Urinary bladder (tissue), 4 donors: ENCODE data around the gene TMEM184B. TPM values are rescaled to one million over a fixed set of nuclear protein-coding genes. Genes with fewer than 3 reads are reported as not detected.
A peak's percentile ranks its signal among the peaks of the same experiment; 100 is the strongest.
"Not testable (repeated sequence)": the region's sequence is repeated elsewhere in the genome, so short reads cannot be mapped to it uniquely, and the experiment has no call there.

Source experiments
- DNase-seq: peaks from one replicate; pipeline ENCODE4 v3.0.0-alpha.2; 2015; ENCODE audit errors: extremely low spot score
- H3K27ac ChIP-seq: one replicate; pipeline ENCODE4 v1.5.1; 2013; ENCODE audit warnings: low read depth, mild to moderate bottlenecking, moderate library complexity
- H3K36me3 ChIP-seq: one replicate; pipeline ENCODE4 v1.6.1; 2013; ENCODE audit warnings: mild to moderate bottlenecking, moderate library complexity; ENCODE audit not compliant: insufficient read depth
- H3K4me1 ChIP-seq: one replicate; pipeline ENCODE4 v1.6.1; 2013; ENCODE audit warnings: mild to moderate bottlenecking, moderate library complexity; ENCODE audit not compliant: insufficient read depth
- H3K4me3 ChIP-seq: one replicate; pipeline ENCODE4 v1.5.1; 2013; ENCODE audit warnings: low read depth, low read length
- WGBS: extraction: QIAGEN DNeasy Blood & Tissue Kit; methylation state at CpG from one replicate; pipeline ENCODE4 v1.1.7; 2013; 5-methylcytosine and 5-hydroxymethylcytosine counted together
- polyA plus RNA-seq: library from polyadenylated mRNA; stranded (reverse); fragments of 200-250 nt; gene quantifications from one replicate; pipeline ENCODE4 v1.2.3, GENCODE V29; 2013
- total RNA-seq: library from RNA; depleted of rRNA; stranded (reverse); fragments of >200 nt; gene quantifications from one replicate; pipeline ENCODE4 v1.2.3, GENCODE V29; 2014
- donor health status: healthy with polysubstance abuse.
- donor health status: healthy.

TMEM184B gene
- total and polyA plus RNA-seq, 2 donors: 24.8 to 51.5 TPM

- no peaks in the 10 kb centered on the region for H3K36me3 ChIP-seq
- DNase-seq: no peak
- no peak overlapping the region for H3K4me3 ChIP-seq
- no peak overlapping the region for H3K27ac ChIP-seq
- 72% methylated on average over 7 of the region's 7 CpGs for WGBS
- H3K4me1 ChIP-seq: peaks cover 2% of the 10 kb centered on the region
These were observed 88.0 kb downstream of the TMEM184B start for GRCh38 chr22:38184788-38185187.

GRCh38 chr22:38181453-38182200 is 91.2 kb downstream of the TMEM184B start, which contains the start of gene PLA2G6:
TSS of gene PLA2G6 (minus strand) at chr22:38181830. CDS start at chr22:38169426, 12,404 bp downstream.
- under 1% methylated on average over 48 of the region's 48 CpGs for WGBS

GRCh38 chr22:38180841-38181452 is 91.9 kb downstream of the TMEM184B start:
- no peaks in the 10 kb centered on the region for H3K4me1 ChIP-seq
- peak overlapping the region; percentile 90 for H3K27ac ChIP-seq
- no peaks in the 10 kb centered on the region for H3K36me3 ChIP-seq
- no peak for DNase-seq
- WGBS: 16% methylated on average over 14 of the region's 14 CpGs
- peak overlapping the region; percentile 46 for H3K4me3 ChIP-seq

More at GRCh38 chr22:38181453-38182200, 91.2 kb downstream of the TMEM184B start, which contains the start of gene PLA2G6:
- peak; percentile 95 for DNase-seq
- Histone ChIP-seq H3K4me1 (no peaks in the 10 kb centered on the region), H3K27ac (peak within 1 kb of the TSS; percentile 90), H3K4me3 (peak within 1 kb of the TSS; percentile 46), H3K36me3 (no peaks in the 10 kb centered on the region)

- H3K36me3 ChIP-seq, H3K4me3 ChIP-seq, DNase-seq, H3K4me1 ChIP-seq: not testable (repeated sequence)
- peak overlapping the region; percentile 77 for H3K27ac ChIP-seq
- 93% methylated on average over 7 of the region's 7 CpGs for WGBS
These were observed 94.2 kb downstream of the TMEM184B start for GRCh38 chr22:38178605-38178937.

DNA sequence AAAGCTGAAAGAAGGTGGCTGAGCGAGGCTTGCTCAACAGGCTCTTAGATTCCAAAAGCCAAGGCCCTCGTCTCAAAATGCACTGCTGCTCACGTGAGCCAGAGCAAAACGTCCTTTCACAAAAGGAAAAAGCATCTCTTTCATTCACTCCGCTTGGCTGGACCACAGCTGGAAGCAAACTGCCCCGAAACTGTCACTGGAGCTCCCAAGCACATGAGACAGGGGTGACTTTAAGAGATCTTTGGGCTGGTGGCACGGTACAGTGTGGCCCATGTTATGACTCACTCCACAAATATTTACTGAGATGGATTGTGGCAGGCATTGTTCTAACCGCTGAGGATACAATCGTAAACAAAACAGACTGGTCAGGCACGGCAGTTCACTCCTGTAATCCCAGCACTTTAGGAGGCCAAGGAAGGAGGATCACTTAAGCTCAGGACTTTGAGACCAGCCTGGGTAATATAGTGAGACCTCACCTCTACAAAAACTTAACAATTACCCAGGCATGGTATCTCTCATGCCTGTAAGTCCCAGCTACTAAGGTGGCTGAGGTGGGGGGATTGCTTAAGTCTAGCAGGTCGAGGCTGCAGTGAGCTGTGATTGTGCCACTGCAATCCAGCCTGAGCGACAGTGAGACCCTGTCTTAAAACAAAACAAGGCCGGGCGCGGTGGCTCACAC is 94.7 kb downstream of the TMEM184B start:
- H3K27ac ChIP-seq: peak overlapping the region; percentile 77
- H3K4me3 ChIP-seq: no peak overlapping the region
- DNase-seq: no peak
- H3K4me1 ChIP-seq: no peaks in the 10 kb centered on the region
- no peaks in the 10 kb centered on the region for H3K36me3 ChIP-seq
- WGBS: 43% methylated on average over 15 of the region's 15 CpGs

DNA sequence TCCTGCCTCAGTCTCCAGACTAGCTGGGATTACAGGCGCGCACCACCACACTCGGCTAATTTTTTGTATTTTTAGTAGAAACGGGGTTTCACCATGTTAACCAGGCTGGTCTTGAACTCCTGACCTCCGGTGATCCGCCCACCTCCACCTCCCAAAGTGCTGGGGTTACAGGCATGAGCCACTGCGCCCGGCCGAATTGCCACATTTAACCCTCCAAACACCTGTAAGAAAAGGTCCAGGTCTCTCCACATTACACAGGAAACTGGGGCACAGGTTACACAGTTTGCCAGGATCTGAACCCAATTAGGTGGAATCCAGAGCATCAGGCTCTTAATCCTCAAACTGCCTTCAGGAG is 95.3 kb downstream of the TMEM184B start:
- 82% methylated on average over 9 of the region's 9 CpGs for WGBS
- H3K4me1 ChIP-seq: not testable (repeated sequence)

DNA sequence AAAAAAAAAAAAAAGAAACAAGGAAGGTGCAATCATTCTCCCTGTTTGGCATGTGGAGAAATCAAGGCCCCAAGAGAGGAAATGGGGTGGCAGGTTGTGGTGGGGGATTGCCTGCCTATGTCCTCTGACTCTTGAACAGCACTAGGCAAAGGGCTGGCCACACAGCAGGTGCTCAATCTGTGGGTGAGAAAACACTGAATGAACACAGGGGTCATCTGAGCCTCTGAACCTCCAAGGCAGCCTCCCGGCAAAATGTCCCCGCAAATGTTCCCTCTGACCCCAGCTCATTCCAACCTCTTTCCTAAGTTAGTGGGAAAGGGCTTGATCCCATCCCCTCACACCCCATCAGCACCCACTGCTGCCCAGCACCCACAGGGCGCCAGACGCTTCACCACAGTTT is 95.8 kb downstream of the TMEM184B start:
- no peaks in the 10 kb centered on the region for H3K36me3 ChIP-seq
- H3K4me3 ChIP-seq: no peak overlapping the region
- WGBS: 97% methylated on average over 4 of the region's 4 CpGs
- no peak overlapping the region for H3K27ac ChIP-seq
- no peaks in the 10 kb centered on the region for H3K4me1 ChIP-seq
- DNase-seq: no peak

More for the DNA sequence above, 95.3 kb downstream of the TMEM184B start:
- H3K27ac ChIP-seq: peak overlapping the region; percentile 72
- not testable (repeated sequence) for H3K4me3 ChIP-seq, DNase-seq, H3K36me3 ChIP-seq

GRCh38 chr22:38176170-38176741 is 96.6 kb downstream of the TMEM184B start:
- Histone ChIP-seq H3K36me3 (no peaks in the 10 kb centered on the region), H3K4me1 (no peaks in the 10 kb centered on the region), H3K27ac (peak overlapping the region; percentile 68), H3K4me3 (no peak overlapping the region)
- no peak for DNase-seq
- 47% methylated on average over 14 of the region's 14 CpGs for WGBS

DNA sequence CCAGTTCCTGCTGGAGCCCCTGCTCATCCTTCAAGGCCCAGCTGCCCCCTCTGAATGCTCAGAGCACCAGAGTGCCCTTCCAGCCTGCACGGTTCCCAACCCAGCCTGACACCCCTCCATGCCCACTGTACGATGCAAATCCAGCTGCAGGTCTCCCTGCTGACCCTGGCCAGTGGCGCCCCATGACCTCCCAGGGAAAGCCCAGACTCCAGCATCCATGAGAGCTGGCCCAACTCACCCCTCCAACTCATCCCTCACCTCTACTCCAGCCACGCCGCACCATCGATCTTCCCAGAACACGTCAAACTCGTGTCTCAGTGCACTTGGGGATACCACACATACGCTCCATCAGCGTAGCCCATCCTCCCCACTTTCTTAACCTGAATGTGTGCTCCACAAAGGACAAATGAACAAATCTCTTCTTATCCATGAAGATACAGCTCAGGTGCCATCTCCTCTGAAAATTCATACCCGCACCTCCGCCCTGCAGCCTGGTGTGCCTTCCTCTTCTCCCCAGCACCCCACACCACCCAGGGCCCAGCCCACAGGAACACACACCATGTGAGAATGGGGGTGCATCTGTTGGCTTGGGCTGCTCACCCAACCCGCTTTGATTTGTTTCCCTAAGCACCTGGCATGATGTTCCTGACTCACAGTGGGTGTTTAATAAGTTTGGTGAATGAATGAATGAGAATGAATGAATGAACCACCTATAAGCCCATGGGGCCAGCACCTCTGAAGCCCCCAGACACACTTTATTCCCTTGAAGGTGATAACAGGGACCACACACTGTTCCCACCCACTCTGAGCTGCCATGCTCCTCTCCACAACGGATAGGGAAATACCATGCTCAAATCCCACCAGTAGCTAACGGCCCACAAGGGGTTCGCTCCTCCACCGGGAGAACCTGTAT is 97.3 kb downstream of the TMEM184B start:
- Histone ChIP-seq H3K27ac (peak overlapping the region; percentile 68), H3K36me3 (no peaks in the 10 kb centered on the region), H3K4me3 (no peak overlapping the region), H3K4me1 (no peaks in the 10 kb centered on the region)
- 89% methylated on average over 17 of the region's 17 CpGs for WGBS
- DNase-seq: no peak

- WGBS: 85% methylated on average over 14 of the region's 14 CpGs
- no peaks in the 10 kb centered on the region for H3K4me1 ChIP-seq
- H3K4me3 ChIP-seq: no peak overlapping the region
- H3K27ac ChIP-seq: no peak overlapping the region
- no peaks in the 10 kb centered on the region for H3K36me3 ChIP-seq
- no peak for DNase-seq
These were observed 98.2 kb downstream of the TMEM184B start for GRCh38 chr22:38174626-38175025.

GRCh38 chr22:38173641-38173906 is 99.2 kb downstream of the TMEM184B start:
- Histone ChIP-seq H3K36me3 (no peaks in the 10 kb centered on the region), H3K4me3 (no peak overlapping the region), H3K27ac (no peak overlapping the region), H3K4me1 (no peaks in the 10 kb centered on the region)
- 99% methylated on average over 4 of the region's 4 CpGs for WGBS
- no peak for DNase-seq

DNA sequence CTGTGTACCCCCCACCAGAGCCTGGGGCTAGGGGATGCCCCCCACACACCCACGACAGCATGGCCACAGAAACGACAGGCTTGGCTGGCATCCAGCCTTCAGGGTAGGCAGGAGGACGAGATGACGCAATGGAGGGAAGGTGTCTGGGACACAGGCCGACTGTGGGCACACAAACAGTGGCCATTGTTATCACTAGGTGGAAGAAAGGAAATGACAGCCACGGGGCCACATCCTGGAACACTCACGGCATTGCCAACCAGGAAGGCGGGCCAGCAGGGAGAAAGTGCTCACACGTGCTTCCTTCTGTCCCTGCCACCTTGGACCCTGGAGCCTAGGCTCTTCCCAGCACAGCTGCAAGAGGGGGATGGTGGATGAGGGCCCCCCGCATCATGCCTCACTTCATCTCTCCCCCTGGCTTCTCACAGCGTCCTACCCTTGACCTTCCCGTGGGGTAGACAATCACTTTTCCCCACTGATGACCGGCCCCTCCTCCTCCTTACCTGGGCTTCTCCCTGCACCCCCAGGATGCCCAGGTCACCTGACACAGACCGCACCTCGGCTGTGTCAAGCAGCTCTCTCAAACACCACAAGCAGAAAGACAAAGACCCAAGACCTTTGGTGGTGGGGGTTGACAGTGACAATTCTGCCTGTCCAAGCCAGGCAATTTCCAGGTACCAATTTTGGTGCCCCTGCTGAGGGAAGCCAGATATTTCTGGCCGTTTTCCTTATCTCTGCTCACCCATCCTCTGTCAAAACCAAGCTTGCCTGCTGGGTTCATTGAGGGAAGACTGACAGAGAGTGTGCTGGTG is 99.8 kb downstream of the TMEM184B start:
- no peak for DNase-seq
- 55% methylated on average over 16 of the region's 16 CpGs for WGBS
- no peaks in the 10 kb centered on the region for H3K36me3 ChIP-seq
- no peak overlapping the region for H3K4me3 ChIP-seq
- peak overlapping the region; percentile 42 for H3K27ac ChIP-seq
- H3K4me1 ChIP-seq: no peaks in the 10 kb centered on the region
